HEK293 (cell line): ENCODE measurements around the gene TDRD1.

Source experiments
- CTCF ChIA-PET: fragments of 350-600 bp; formaldehyde crosslinking; extraction: SDS; loops from one replicate; lab custom pipeline; 2021; ENCODE audit warnings: antibody characterized with exemption; lab: Yijun Ruan, JAX
- POLR2A ChIA-PET: fragments of 300-600 bp; formaldehyde crosslinking; extraction: SDS; loops from one replicate; lab custom pipeline; 2020; ENCODE audit warnings: antibody characterized with exemption, inconsistent platforms; lab: Yijun Ruan, JAX
- H3K27ac ChIP-seq: fragments of 200-500 bp; sonication (Bioruptor generic); 2 replicates; pipeline ENCODE4 v1.5.1; 2014; ENCODE audit warnings: low read depth, low read length, control low read depth, inconsistent platforms; ENCODE audit errors: extremely low read depth
- H3K36me3 ChIP-seq, 2 experiments: fragments of 200-500 bp in 1 of 2; sonication (Bioruptor generic) in 1 of 2; 1 replicate in 1 of 2; 2 replicates in 1 of 2; pipeline ENCODE4 v1.5.1; 2014 to 2017; ENCODE audit warnings: inconsistent platforms in 2 of 2, low read length in 2 of 2; ENCODE audit not compliant: control insufficient read depth in 2 of 2, insufficient read depth in 1 of 2
- H3K4me1 ChIP-seq: fragments of 200-500 bp; sonication (Bioruptor generic); 2 replicates; pipeline ENCODE4 v1.5.1; 2014; ENCODE audit warnings: mild to moderate bottlenecking, low read length, inconsistent platforms; ENCODE audit not compliant: control insufficient read depth, insufficient read depth
- H3K4me3 ChIP-seq: 2 replicates; pipeline ENCODE4 v1.5.1; 2011; ENCODE audit warnings: low read depth, mild to moderate bottlenecking, control low read depth, low read length, moderate library complexity
- H3K9me3 ChIP-seq: fragments of 200-500 bp; sonication (Bioruptor generic); 2 replicates; pipeline ENCODE4 v1.5.1; 2014; ENCODE audit warnings: low read depth, low read length, inconsistent platforms; ENCODE audit not compliant: control insufficient read depth, insufficient read depth
- HIC1 ChIP-seq: fragments of 450-650 bp; formaldehyde crosslinking; IDR thresholded peaks from 2 replicates; pipeline ENCODE4 v1.5.1; 2016; ENCODE audit warnings: missing biosample characterization, missing genetic modification characterization
- HOXD13 ChIP-seq: sonication (generic); formaldehyde crosslinking; IDR thresholded peaks from 2 replicates; pipeline ENCODE4 v1.8.0; 2022; ENCODE audit warnings: missing genetic modification reagents, borderline replicate concordance
- WT1 ChIP-seq: fragments of 450-650 bp; formaldehyde crosslinking; IDR thresholded peaks from 2 replicates; pipeline ENCODE4 v1.5.1; 2016; ENCODE audit warnings: missing biosample characterization, missing genetic modification characterization
- ZBTB10 ChIP-seq: fragments of 450-650 bp; formaldehyde crosslinking; IDR thresholded peaks from 2 replicates; pipeline ENCODE4 v1.5.1; 2016; ENCODE audit warnings: missing biosample characterization, missing genetic modification characterization
- ZBTB8A ChIP-seq: fragments of 450-650 bp; formaldehyde crosslinking; IDR thresholded peaks from 2 replicates; pipeline ENCODE4 v1.5.1; 2016; ENCODE audit warnings: missing biosample characterization, missing genetic modification characterization
- ZFP69B ChIP-seq: fragments of 450-650 bp; formaldehyde crosslinking; IDR thresholded peaks from 2 replicates; pipeline ENCODE4 v1.5.1; 2016; ENCODE audit warnings: missing biosample characterization, missing genetic modification characterization
- ZNF19 ChIP-seq: fragments of 450-650 bp; formaldehyde crosslinking; IDR thresholded peaks from 2 replicates; pipeline ENCODE4; 2016; ENCODE audit warnings: missing biosample characterization, missing genetic modification characterization, low read depth
- ZNF311 ChIP-seq: fragments of 450-650 bp; formaldehyde crosslinking; IDR thresholded peaks from 2 replicates; pipeline ENCODE4 v1.5.1; 2017; ENCODE audit warnings: missing biosample characterization, missing genetic modification characterization, borderline replicate concordance
- ZNF362 ChIP-seq: fragments of 450-650 bp; formaldehyde crosslinking; IDR thresholded peaks from 2 replicates; pipeline ENCODE4 v1.5.1; 2016; ENCODE audit warnings: missing biosample characterization, missing genetic modification characterization
- ZNF398 ChIP-seq: fragments of 450-650 bp; formaldehyde crosslinking; IDR thresholded peaks from 2 replicates; pipeline ENCODE4 v1.5.1; 2017; ENCODE audit warnings: missing biosample characterization, missing genetic modification characterization
- ZNF488 ChIP-seq: fragments of 450-650 bp; formaldehyde crosslinking; IDR thresholded peaks from 2 replicates; pipeline ENCODE4 v1.5.1; 2016; ENCODE audit warnings: missing biosample characterization, missing genetic modification characterization
- ZNF510 ChIP-seq: fragments of 450-650 bp; formaldehyde crosslinking; IDR thresholded peaks from 2 replicates; pipeline ENCODE4 v1.5.1; 2018; ENCODE audit warnings: mild to moderate bottlenecking, missing genetic modification characterization, missing biosample characterization; ENCODE audit not compliant: insufficient replicate concordance
- ZNF514 ChIP-seq: fragments of 450-650 bp; formaldehyde crosslinking; IDR thresholded peaks from 2 replicates; pipeline ENCODE4 v1.5.1; 2016; ENCODE audit warnings: missing biosample characterization, missing genetic modification characterization
- ZSCAN23 ChIP-seq: fragments of 450-650 bp; formaldehyde crosslinking; IDR thresholded peaks from 2 replicates; pipeline ENCODE4 v1.5.1; 2016; ENCODE audit warnings: missing biosample characterization, missing genetic modification characterization
- ZSCAN4 ChIP-seq: fragments of 450-650 bp; formaldehyde crosslinking; IDR thresholded peaks from 2 replicates; pipeline ENCODE4 v1.5.1; 2017; ENCODE audit warnings: missing biosample characterization, missing genetic modification characterization

The TDRD1 gene

GRCh38 chr10:114188900-114189299 lies 9.7 kb downstream of the TDRD1 start:
- CTCF ChIA-PET, result interaction anchor here (1.0 kb wide), 1 partner anchor 86 kb away, joined by 3 read pairs; no protein-coding TSS in a partner anchor
- POLR2A ChIA-PET, result interaction anchor here (2.9 kb wide), 1 partner anchor 15 kb away, joined by 9 read pairs; the partner anchor contains the start of gene CCDC186
- Histone ChIP-seq H3K4me1 (no peaks in the 10 kb centered on the region), H3K36me3 (no peaks in the 10 kb centered on the region), H3K9me3 (no peaks in the 10 kb centered on the region), H3K4me3 (no peak overlapping the region), H3K27ac (no peak overlapping the region)
- no peak for TF ChIP-seq ZNF311 (tag by site-specific recombination)

GRCh38 chr10:114189700-114190099 lies 10.5 kb downstream of the TDRD1 start:
- ChIA-PET CTCF (interaction anchor here (1.0 kb wide), 1 partner anchor 87 kb away, joined by 3 read pairs; no protein-coding TSS in a partner anchor), POLR2A (interaction anchor here (2.9 kb wide), 1 partner anchor 16 kb away, joined by 9 read pairs; the partner anchor contains the start of gene CCDC186)
- no peaks in the 10 kb centered on the region for H3K4me1 ChIP-seq
- no peak overlapping the region for H3K27ac ChIP-seq
- H3K36me3 ChIP-seq, result no peaks in the 10 kb centered on the region
- TF ChIP-seq ZSCAN4 (tag by site-specific recombination), result no peak
- TF ChIP-seq HIC1, result no peak
- no peak for TF ChIP-seq ZBTB10 (tag by site-specific recombination)
- no peak for TF ChIP-seq ZNF514
- TF ChIP-seq ZNF19 (tag by site-specific recombination), result no peak
- no peak for TF ChIP-seq HOXD13
- no peak for TF ChIP-seq ZNF398 (tag by site-specific recombination)
- TF ChIP-seq ZBTB8A, result no peak
- no peak for TF ChIP-seq ZNF488 (tag by site-specific recombination)
- no peak for TF ChIP-seq ZNF510
- no peak for TF ChIP-seq ZNF311 (tag by site-specific recombination)
- TF ChIP-seq WT1 (tag by site-specific recombination), result no peak
- no peak for TF ChIP-seq ZSCAN23 (tag by site-specific recombination)
- no peak for TF ChIP-seq ZFP69B (tag by site-specific recombination)
- no peak for TF ChIP-seq ZNF362
- no peaks in the 10 kb centered on the region for H3K9me3 ChIP-seq
- no peak overlapping the region for H3K4me3 ChIP-seq
